Panc1 (cell line): ENCODE measurements around the gene L2HGDH. TPM values are rescaled to one million over a fixed set of nuclear protein-coding genes. Genes with fewer than 3 reads are reported as not detected.

Source experiments
- ATAC-seq: fragments of 200-7000 bp; cut with Tn5 transposase; 2 replicates; pipeline ENCODE4 v1.9.1; 2020; ENCODE audit warnings: mild to moderate bottlenecking, moderate library complexity
- BruUV-seq: library from RNA; stranded (reverse); fragments of 400-500 nt; replicated peaks from 2 replicates; lab custom pipeline; 2021; lab: Mats Ljungman, UMichigan
- CTCF ChIA-PET: fragments of 300-600 bp; sonication (Branson Sonifier 250); formaldehyde crosslinking; loops from one replicate; lab custom pipeline; 2022; ENCODE audit warnings: antibody characterized with exemption; lab: Charles Lee
- POLR2A ChIA-PET: fragments of 300-600 bp; sonication (Branson Sonifier 250); formaldehyde crosslinking; loops from one replicate; lab custom pipeline; 2022; ENCODE audit warnings: antibody characterized with exemption; lab: Charles Lee
- DNase-seq: peaks from one replicate; pipeline ENCODE4 v3.0.0-alpha.2; 2010; ENCODE audit warnings: low read depth, low spot score
- H3K27ac ChIP-seq: 2 replicates; pipeline ENCODE4 v1.5.1; 2011; ENCODE audit warnings: mild to moderate bottlenecking, low read length, inconsistent platforms
- H3K27me3 ChIP-seq: fragments of 200-500 bp; sonication (Bioruptor generic); 2 replicates; pipeline ENCODE4 v1.6.0; 2014; ENCODE audit warnings: low read length, inconsistent platforms; ENCODE audit not compliant: control insufficient read depth, insufficient read depth
- H3K36me3 ChIP-seq: fragments of 200-500 bp; sonication (Bioruptor generic); 2 replicates; pipeline ENCODE4 v1.5.1; 2014; ENCODE audit warnings: inconsistent platforms, mild to moderate bottlenecking, low read length, moderate library complexity; ENCODE audit not compliant: control insufficient read depth, insufficient read depth
- H3K4me1 ChIP-seq: 2 replicates; pipeline ENCODE4 v1.5.1; 2011; ENCODE audit warnings: inconsistent platforms, mild to moderate bottlenecking, low read length, moderate library complexity; ENCODE audit not compliant: control insufficient read depth, insufficient read depth
- H3K4me3 ChIP-seq, 2 experiments: 2 replicates each; pipeline ENCODE4 v1.5.1; 2011 to 2012; ENCODE audit warnings: low read depth in 2 of 2, low read length in 2 of 2, mild to moderate bottlenecking in 2 of 2, inconsistent platforms in 1 of 2, moderate library complexity in 1 of 2
- H3K9me3 ChIP-seq: fragments of 200-500 bp; sonication (Bioruptor generic); 2 replicates; pipeline ENCODE4 v1.5.1; 2014; ENCODE audit warnings: low read depth, mild to moderate bottlenecking, inconsistent platforms, low read length, moderate library complexity; ENCODE audit not compliant: control insufficient read depth, insufficient read depth
- CTCF ChIP-seq: fragments of 450-650 bp; IDR thresholded peaks from 2 replicates; pipeline ENCODE4 v1.5.1; 2017; ENCODE audit warnings: mild to moderate bottlenecking
- POLR2AphosphoS5 ChIP-seq: IDR thresholded peaks from 2 replicates; pipeline ENCODE4 v1.6.1; 2012; ENCODE audit warnings: mild to moderate bottlenecking, low read depth, low read length, moderate library complexity
- REST ChIP-seq, 2 experiments: IDR thresholded peaks; 2 replicates each; pipeline ENCODE4 v1.6.1; 2011 to 2012; ENCODE audit warnings: low read depth in 2 of 2, control low read depth in 1 of 2, low read length in 1 of 2, mild to moderate bottlenecking in 1 of 2, moderate library complexity in 1 of 2; ENCODE audit not compliant: insufficient read depth in 1 of 2
- SIN3A ChIP-seq: IDR thresholded peaks from 2 replicates; pipeline ENCODE4 v1.6.1; 2012; ENCODE audit warnings: low read depth, mild to moderate bottlenecking, low read length, moderate library complexity, borderline replicate concordance; ENCODE audit not compliant: insufficient read depth
- TCF7L2 ChIP-seq: IDR thresholded peaks from 2 replicates; pipeline ENCODE4 v1.6.1; 2011; ENCODE audit warnings: mild to moderate bottlenecking, low read depth, low read length, inconsistent platforms
- in situ Hi-C: cut with HindIII; loops from 2 replicates; pipeline ENCODE4 v1.10.0; 2016; ENCODE audit warnings: low sequenced_read_pairs, low pct_unique_long_range_greater_than_20kb
- intact Hi-C: fragments of 100-400 bp; cut with micrococcal nuclease; formaldehyde crosslinking; loops from one replicate; pipeline ENCODE4 v1.10.0; 2022; ENCODE audit not compliant: unreplicated experiment
- total RNA-seq: library from RNA; stranded (reverse); gene quantifications from one replicate; pipeline ENCODE4 v1.2.1, GENCODE V29; 2021; ENCODE audit not compliant: unreplicated experiment

The L2HGDH gene
- total RNA-seq, 1 experiment from 2014 or later: 15.0 TPM

GRCh38 chr14:50310445-50310844 is 1.6 kb downstream of the L2HGDH start:
- intact Hi-C loops: no loop called here
- in situ Hi-C loops: no loop called here
- Histone ChIP-seq H3K27ac (no peak overlapping the region), H3K36me3 (peaks cover 3% of the 10 kb centered on the region; the same call in 1 of the 2 replicates), H3K9me3 (no peaks in the 10 kb centered on the region), H3K4me1 (peaks cover 3% of the 10 kb centered on the region; the same call in 1 of the 2 replicates), H3K4me3 (peak overlapping the region; percentile 81 to 88; a peak in 3 of 4 replicates), H3K27me3 (no peaks in the 10 kb centered on the region)
- ChIA-PET POLR2A (no interaction called here), CTCF (no interaction called here)
- DNase-seq: no peak
- no TSS peak for BruUV-seq
- TF ChIP-seq TCF7L2 (no peak), CTCF (no peak), REST (IDR thresholded peaks at IDR 0.05; ENCODE audit: insufficient read depth in 1 of 2, low read depth in 2 of 2, low read length in 1 of 2) (no peak), POLR2AphosphoS5 (no peak), SIN3A (no peak)
- no peak for ATAC-seq

- peaks cover 3% of the 10 kb centered on the region; the same call in 1 of the 2 replicates for H3K36me3 ChIP-seq
- POLR2A ChIA-PET: no interaction called here
- DNase-seq (no peak), ATAC-seq (no peak)
- CTCF ChIA-PET: no interaction called here
- no peak for TF ChIP-seq CTCF
- TF ChIP-seq TCF7L2: no peak
- TF ChIP-seq SIN3A: no peak
- no peak for TF ChIP-seq POLR2AphosphoS5
- no peak for TF ChIP-seq REST (IDR thresholded peaks at IDR 0.05; ENCODE audit: insufficient read depth in 1 of 2, low read depth in 2 of 2, low read length in 1 of 2)
- no peak overlapping the region for H3K4me3 ChIP-seq
- no peaks in the 10 kb centered on the region for H3K27me3 ChIP-seq
- H3K27ac ChIP-seq: no peak overlapping the region
- no peaks in the 10 kb centered on the region for H3K9me3 ChIP-seq
- in situ Hi-C loops: no loop called here
- no TSS peak for BruUV-seq
- intact Hi-C loops: no loop called here
- H3K4me1 ChIP-seq: peaks cover 3% of the 10 kb centered on the region; the same call in 1 of the 2 replicates
Observed at GRCh38 chr14:50308363-50308915, 3.6 kb downstream of the L2HGDH start.
